ENCODE data around the gene LRRN4.

- no peak for TF ChIP-seq POLR2A (IDR thresholded peaks at IDR 0.05; ENCODE audit: control extremely low read depth in 1 of 2, low read depth in 2 of 2, low read length in 2 of 2)
- TF ChIP-seq RAD21 (IDR thresholded peaks at IDR 0.05 in 1 of 2, conservative IDR thresholded peaks at IDR 0.05 in 1 of 2; ENCODE audit: low read depth in 2 of 2, low read length in 2 of 2), result no peak
- TF ChIP-seq POU5F1 (IDR thresholded peaks at IDR 0.05; ENCODE audit: low read depth, low read length), result no peak
- no peak for TF ChIP-seq RFX5 (IDR thresholded peaks at IDR 0.05; ENCODE audit: borderline replicate concordance, low read depth, low read length)
- TF ChIP-seq ZNF274 (IDR thresholded peaks at IDR 0.05; ENCODE audit: borderline replicate concordance, extremely low read depth, low read length), result no peak
- no peak for TF ChIP-seq EP300 (IDR thresholded peaks at IDR 0.05; ENCODE audit: borderline replicate concordance in 1 of 2, low read depth in 2 of 2, low read length in 2 of 2)
- TF ChIP-seq GTF2F1 (IDR thresholded peaks at IDR 0.05; ENCODE audit: borderline replicate concordance, low read depth, low read length), result no peak
- no peak for TF ChIP-seq EZH2 (IDR thresholded peaks at IDR 0.05; ENCODE audit: low read depth, low read length, severe bottlenecking)
- no peak for TF ChIP-seq CTCF (IDR thresholded peaks at IDR 0.05; ENCODE audit: control extremely low read depth in 1 of 3, insufficient read depth in 1 of 3, low read depth in 1 of 3, low read length in 3 of 3)
Measured at GRCh38 chr20:6086868-6087267, 33.0 kb upstream of the LRRN4 start.

Measured in H1 (cell line).